Measurements from ENCODE around the gene OR6C65.
"Not testable (repeated sequence)": the region's sequence is repeated elsewhere in the genome, so short reads cannot be mapped to it uniquely, and the experiment has no call there.

Gene OR6C65

DNA sequence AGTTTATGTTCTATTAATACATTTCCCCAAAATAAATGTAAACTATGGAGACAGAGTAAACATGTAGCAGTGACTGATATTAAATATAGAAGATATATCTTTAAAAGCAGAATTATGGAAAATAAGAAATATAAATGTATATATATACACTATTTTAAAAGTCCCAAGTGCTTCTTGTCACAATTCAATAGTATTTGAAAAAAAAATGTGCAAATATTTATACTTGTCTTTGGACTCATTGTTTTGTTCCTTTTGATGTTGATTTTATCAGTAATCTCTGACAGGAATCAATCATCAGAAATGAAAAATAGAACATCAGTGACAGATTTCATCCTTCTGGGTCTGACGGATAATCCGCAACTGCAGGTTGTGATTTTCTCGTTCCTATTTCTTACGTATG lies 25.6 kb downstream of the OR6C65 start, which contains the start of gene OR6C76:
Gene OR6C76 (plus strand): TSS at position 301 of the 400 bp plus-strand sequence. CDS start 0 bp downstream, at position 301.
- TF ChIP-seq, protein P1, sequence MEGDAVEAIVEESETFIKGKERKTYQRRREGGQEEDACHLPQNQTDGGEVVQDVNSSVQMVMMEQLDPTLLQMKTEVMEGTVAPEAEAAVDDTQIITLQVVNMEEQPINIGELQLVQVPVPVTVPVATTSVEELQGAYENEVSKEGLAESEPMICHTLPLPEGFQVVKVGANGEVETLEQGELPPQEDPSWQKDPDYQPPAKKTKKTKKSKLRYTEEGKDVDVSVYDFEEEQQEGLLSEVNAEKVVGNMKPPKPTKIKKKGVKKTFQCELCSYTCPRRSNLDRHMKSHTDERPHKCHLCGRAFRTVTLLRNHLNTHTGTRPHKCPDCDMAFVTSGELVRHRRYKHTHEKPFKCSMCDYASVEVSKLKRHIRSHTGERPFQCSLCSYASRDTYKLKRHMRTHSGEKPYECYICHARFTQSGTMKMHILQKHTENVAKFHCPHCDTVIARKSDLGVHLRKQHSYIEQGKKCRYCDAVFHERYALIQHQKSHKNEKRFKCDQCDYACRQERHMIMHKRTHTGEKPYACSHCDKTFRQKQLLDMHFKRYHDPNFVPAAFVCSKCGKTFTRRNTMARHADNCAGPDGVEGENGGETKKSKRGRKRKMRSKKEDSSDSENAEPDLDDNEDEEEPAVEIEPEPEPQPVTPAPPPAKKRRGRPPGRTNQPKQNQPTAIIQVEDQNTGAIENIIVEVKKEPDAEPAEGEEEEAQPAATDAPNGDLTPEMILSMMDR (conservative IDR thresholded peaks at IDR 0.05; ENCODE audit: low read depth): no peak
- CTCF ChIA-PET: no interaction called here
- DNase-seq (ENCODE audit: low spot score): no peak
- POLR2A ChIA-PET (ENCODE audit: low non-redundant PET): no interaction called here
- no peak within 1 kb of the TSS for H3K27ac ChIP-seq

DNA sequence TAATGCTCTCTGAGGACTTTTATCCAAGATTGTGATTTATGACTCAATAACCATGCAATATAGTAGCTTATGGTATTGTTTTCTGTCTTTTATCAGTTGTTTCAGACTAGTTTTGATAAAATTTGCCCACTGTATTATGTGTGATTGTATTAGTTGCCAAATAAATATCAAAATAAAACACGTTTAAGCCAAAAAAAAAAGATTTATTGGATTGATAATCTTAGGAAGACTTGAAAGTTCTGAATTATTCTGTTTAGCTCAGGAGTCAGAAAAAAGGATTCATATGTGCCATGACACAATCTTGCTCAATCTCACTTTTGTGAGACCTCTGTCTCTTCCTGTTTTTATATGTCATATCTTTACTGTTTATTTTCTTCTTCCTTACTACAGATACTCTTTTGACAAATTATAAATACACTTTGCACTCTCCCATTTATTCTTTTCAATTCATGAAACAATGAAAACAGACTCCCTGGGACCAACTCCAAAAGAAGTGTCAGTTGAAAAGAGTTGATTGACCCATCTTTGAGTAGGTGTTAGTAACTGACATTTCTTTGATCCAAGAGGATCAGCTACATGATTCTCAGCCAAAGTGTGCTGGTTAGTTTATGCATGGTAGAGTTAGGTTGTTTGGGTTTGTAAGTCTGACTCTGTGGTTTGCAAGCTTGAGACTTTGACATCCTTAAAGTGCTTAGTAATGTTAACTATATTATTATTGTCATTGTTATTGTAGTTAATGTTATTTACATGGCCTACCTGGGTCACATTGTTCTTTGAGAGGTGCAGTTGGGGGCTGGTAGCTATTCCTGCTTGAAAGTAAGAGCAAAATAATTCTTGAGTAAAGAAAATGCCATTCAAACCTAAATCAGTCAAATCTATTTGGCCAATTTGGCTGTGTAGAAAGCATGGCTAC lies 28.3 kb downstream of the OR6C65 start:
- DNase-seq (ENCODE audit: low spot score): no peak
- no peak overlapping the region for H3K27ac ChIP-seq
- CTCF ChIA-PET: no interaction called here
- POLR2A ChIA-PET (ENCODE audit: low non-redundant PET): no interaction called here
- TF ChIP-seq, protein P1 (conservative IDR thresholded peaks at IDR 0.05; ENCODE audit: low read depth): no peak

DNA sequence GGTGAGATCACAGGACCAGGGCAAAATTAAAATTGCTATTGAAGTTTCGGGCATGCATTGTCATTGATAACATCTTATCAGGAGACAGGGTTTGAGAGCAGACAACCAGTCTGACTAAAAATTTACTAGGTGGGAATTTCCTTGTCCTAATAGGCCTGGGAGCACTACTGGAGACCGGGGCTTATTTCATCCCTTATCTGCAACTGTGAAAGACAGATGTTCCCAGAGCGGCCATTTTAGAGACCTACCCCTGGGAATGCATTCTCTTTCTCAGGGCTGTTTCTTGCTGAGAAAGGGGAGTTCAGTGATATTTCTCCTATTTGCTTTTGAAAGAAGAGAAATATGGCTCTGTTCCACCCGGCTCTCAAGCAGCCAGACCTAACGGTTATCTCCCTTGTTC lies 40.9 kb downstream of the OR6C65 start:
- DNase-seq (ENCODE audit: low spot score); CTCF ChIA-PET; H3K27ac ChIP-seq; POLR2A ChIA-PET (ENCODE audit: low non-redundant PET): not testable (repeated sequence)

DNA sequence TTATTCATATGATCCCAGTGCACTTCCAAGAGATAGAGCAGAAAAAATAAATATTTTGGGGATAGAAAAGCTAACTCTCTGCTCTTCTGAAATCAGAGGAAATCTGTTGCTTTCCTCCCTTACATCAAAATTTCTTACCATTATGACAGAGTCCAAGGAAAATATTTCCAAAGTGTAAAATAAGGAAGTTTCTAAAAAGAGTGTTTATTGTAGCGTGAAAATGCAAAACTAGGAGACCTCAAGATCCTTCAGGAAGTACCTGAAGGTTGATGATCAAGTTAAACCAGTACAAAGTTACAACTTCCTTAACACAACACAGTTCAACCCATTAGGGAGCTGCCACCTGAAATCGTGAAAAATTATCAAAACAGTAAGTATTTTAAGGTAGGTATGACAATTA lies 43.4 kb downstream of the OR6C65 start, which contains the start of gene OR6C2:
Gene OR6C2 (plus strand): TSS at position 301 of the 400 bp plus-strand sequence. CDS start 8,138 bp downstream, outside the sequence.
- TF ChIP-seq, protein P1 (conservative IDR thresholded peaks at IDR 0.05; ENCODE audit: low read depth): no peak
- POLR2A ChIA-PET (ENCODE audit: low non-redundant PET): no interaction called here
- no peak within 1 kb of the TSS for H3K27ac ChIP-seq
- CTCF ChIA-PET: no interaction called here
- no peak for DNase-seq (ENCODE audit: low spot score)

DNA sequence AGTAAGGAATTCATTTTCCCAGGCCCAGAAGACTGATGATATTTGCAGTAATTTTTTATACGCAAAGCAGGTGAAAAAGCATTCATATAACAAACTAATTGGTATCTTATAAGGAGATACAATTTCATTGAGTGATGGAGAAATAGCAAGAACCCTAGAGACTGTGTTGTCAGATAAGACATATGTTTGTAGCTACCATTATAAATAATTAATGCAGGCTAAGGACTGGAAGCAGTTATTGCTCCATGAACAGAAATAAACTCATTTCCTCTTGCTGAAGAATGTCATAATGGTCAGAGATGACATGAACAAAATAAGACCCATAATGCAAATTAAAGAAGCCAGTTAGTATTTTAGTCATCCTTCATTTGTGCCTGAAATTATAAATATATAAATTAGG lies 45.0 kb downstream of the OR6C65 start:
- CTCF ChIA-PET: no interaction called here
- H3K27ac ChIP-seq: no peak overlapping the region
- no peak for DNase-seq (ENCODE audit: low spot score)
- TF ChIP-seq, protein P1 (conservative IDR thresholded peaks at IDR 0.05; ENCODE audit: low read depth): no peak
- POLR2A ChIA-PET (ENCODE audit: low non-redundant PET): no interaction called here

DNA sequence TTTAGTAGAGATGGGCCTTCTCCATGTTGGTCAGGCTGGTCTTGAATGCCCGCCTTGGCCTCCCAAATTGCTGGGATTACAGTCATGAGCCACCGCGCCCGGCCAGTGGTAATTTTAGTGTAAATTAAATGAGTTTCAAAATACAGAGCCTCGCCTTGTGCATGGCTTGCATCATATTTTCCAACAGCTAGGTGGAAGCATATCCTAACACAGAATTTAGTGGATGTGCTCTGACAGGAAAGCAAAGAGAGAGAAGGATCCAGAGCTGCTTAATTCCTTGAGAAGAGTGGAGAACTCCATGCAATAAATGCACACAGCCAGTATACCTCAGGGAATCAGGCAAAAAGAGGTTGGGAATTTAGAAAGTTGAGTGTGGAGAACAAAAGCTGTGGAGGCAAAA lies 46.0 kb downstream of the OR6C65 start:
- ChIA-PET CTCF (no interaction called here), POLR2A (ENCODE audit: low non-redundant PET) (no interaction called here)
- no peak for DNase-seq (ENCODE audit: low spot score)
- no peak overlapping the region for H3K27ac ChIP-seq
- TF ChIP-seq, protein P1 (conservative IDR thresholded peaks at IDR 0.05; ENCODE audit: low read depth): no peak

DNA sequence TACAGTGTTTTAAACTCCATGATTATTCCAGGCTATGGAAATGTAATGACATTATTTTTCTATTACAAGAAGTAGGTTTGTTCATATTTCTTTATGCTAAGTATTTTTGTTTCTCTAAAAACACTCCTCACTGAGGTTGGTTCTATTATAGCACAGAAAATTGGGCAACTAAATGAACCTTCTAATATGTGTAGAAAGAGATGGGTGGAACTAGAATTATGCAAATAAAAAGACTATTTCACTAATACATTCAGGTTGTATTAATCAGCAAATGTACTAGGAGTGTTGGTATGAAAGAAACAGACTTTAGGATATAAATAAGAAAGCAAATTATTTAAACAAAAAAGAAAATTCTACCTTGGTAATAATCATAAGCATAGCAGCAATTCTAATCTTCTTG lies 48.5 kb downstream of the OR6C65 start:
- POLR2A ChIA-PET (ENCODE audit: low non-redundant PET): no interaction called here
- H3K27ac ChIP-seq: no peak overlapping the region
- TF ChIP-seq, protein P1 (conservative IDR thresholded peaks at IDR 0.05; ENCODE audit: low read depth): no peak
- CTCF ChIA-PET: no interaction called here
- no peak for DNase-seq (ENCODE audit: low spot score)

All from RWPE1 (cell line).